ENCODE measurements around the gene ARHGAP18. TPM values are rescaled to one million over a fixed set of nuclear protein-coding genes. Genes with fewer than 3 reads are reported as not detected.

Gene ARHGAP18
- total and polyA plus RNA-seq, 2 of the 13 experiments (the other 11 are each of a cell fraction or from before 2014, with no cell fraction given), result 58.2 to 115 TPM

GRCh38 chr6:129697788-129698187 is 12.2 kb downstream of the ARHGAP18 start:
- Histone ChIP-seq H3K4me3 (replicated peaks in 1 of 3; ENCODE audit: insufficient read depth in 1 of 3, low read depth in 2 of 3, low read length in 3 of 3) (peak overlapping the region in 1 of 3 experiments; percentile 7; a peak in 2 of 6 replicates), H4K20me1 (ENCODE audit: insufficient read depth, low read length) (no peaks in the 10 kb centered on the region; the same call in 1 of the 2 replicates), H3K36me3 (replicated peaks in 1 of 2; ENCODE audit: control insufficient read depth in 1 of 2, insufficient read depth in 2 of 2, low read length in 2 of 2) (peaks cover 1 to 12% of the 10 kb centered on the region in 2 experiments; a peak in 3 of 5 replicates), H3K9me3 (ENCODE audit: low read length) (no peaks in the 10 kb centered on the region), H2AFZ (ENCODE audit: low read length) (no peak overlapping the region), H3K4me1 (ENCODE audit: insufficient read depth, low read length) (peaks cover 100% of the 10 kb centered on the region), H3K27ac (ENCODE audit: extremely low read length, insufficient read depth, low read length) (peak overlapping the region; percentile 89), H3K79me2 (ENCODE audit: insufficient read depth, low read length) (peaks cover 90% of the 10 kb centered on the region), H3K4me2 (ENCODE audit: low read depth, low read length) (peak overlapping the region; percentile 76; the same call in 1 of the 2 replicates), H3K9ac (ENCODE audit: insufficient read depth, low read depth, low read length) (0 out of 2 replicates have a peak overlapping the region, but pooled peaks have one; percentile 4), H3K27me3 (ENCODE audit: control insufficient read depth in 1 of 2, insufficient read depth in 2 of 2, low read length in 2 of 2) (no peaks in the 10 kb centered on the region)
- ATAC-seq (no peak), DNase-seq (ENCODE audit: low spot score) (no peak), FAIRE-seq (no peak)
- ChIA-PET POLR2A (interaction anchor here (4.8 kb wide), 1 partner anchor 11 kb away, joined by 96 read pairs; the partner anchor contains the start of gene ARHGAP18), CTCF (ENCODE audit: low intra/inter-chr PET ratio, low total read pairs) (no interaction called here)
- intact Hi-C loops (cut with micrococcal nuclease; ENCODE audit: unreplicated experiment), result no loop called here
- in situ Hi-C loops (cut with HindIII; ENCODE audit: extremely low pct_ligation_motif_present, low pct_unique_long_range_greater_than_20kb), result no loop called here
- BruUV-seq (replicated peaks), result no TSS peak
- WGBS (ENCODE audit: low lambda C conversion rate), result 98% methylated on average over 2 of the region's 2 CpGs
- TF ChIP-seq ZNF549 (CRISPR knock-in tag; IDR thresholded peaks at IDR 0.05) (0 out of 2 replicates have a peak, but pooled peaks have one; percentile 4), SOX6 (IDR thresholded peaks at IDR 0.05) (no peak), SOX6 (CRISPR knock-in tag; IDR thresholded peaks at IDR 0.05) (no peak)

DNA sequence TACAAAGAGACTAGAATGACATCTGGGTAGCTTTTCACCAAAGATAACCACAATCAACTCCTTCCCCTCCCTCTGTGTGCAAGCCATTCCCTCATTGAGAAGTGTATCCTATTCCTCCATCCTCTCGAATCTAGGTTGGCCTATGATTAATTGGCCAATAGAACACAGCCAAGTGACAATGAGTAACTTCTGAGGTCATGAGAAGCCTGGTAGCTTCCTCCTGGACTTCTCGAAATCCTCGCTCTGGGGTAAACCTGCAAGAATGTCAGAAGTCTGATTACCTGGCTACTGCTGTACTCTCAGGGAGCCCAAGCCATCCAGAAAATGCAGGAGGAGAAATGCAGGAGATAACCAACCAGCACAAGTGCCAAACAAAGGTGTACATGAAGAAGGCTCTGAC is 13.1 kb downstream of the ARHGAP18 start:
- ChIA-PET POLR2A (interaction anchor here (2.0 to 4.8 kb wide), 3 partner anchors 12 to 20 kb away, joined by 9 to 96 read pairs (median 14); partner anchors contain the start of gene ARHGAP18), CTCF (ENCODE audit: low intra/inter-chr PET ratio, low total read pairs) (no interaction called here)
- peak overlapping the region; percentile 56 for H3K9ac ChIP-seq (ENCODE audit: insufficient read depth, low read depth, low read length)
- H3K4me3 ChIP-seq (replicated peaks in 1 of 3; ENCODE audit: insufficient read depth in 1 of 3, low read depth in 2 of 3, low read length in 3 of 3), result peak overlapping the region; percentile 21 to 44 (median 43); a peak in 5 of 6 replicates
- DNase-seq (ENCODE audit: low spot score), result no peak
- H2AFZ ChIP-seq (ENCODE audit: low read length), result no peak overlapping the region
- ATAC-seq, result no peak
- no peaks in the 10 kb centered on the region for H3K27me3 ChIP-seq (ENCODE audit: control insufficient read depth in 1 of 2, insufficient read depth in 2 of 2, low read length in 2 of 2)
- in situ Hi-C loops (cut with HindIII; ENCODE audit: extremely low pct_ligation_motif_present, low pct_unique_long_range_greater_than_20kb), result no loop called here
- H3K27ac ChIP-seq (ENCODE audit: extremely low read length, insufficient read depth, low read length), result peak overlapping the region; percentile 89
- no TSS peak for BruUV-seq (replicated peaks)
- peaks cover 90% of the 10 kb centered on the region for H3K79me2 ChIP-seq (ENCODE audit: insufficient read depth, low read length)
- 74% methylated on average over 3 of the region's 3 CpGs for WGBS (ENCODE audit: low lambda C conversion rate)
- no peak for FAIRE-seq
- peaks cover 1 to 6% of the 10 kb centered on the region in 2 experiments; a peak in 2 of 5 replicates for H3K36me3 ChIP-seq (replicated peaks in 1 of 2; ENCODE audit: control insufficient read depth in 1 of 2, insufficient read depth in 2 of 2, low read length in 2 of 2)
- intact Hi-C loops (cut with micrococcal nuclease; ENCODE audit: unreplicated experiment), result no loop called here
- H3K4me1 ChIP-seq (ENCODE audit: insufficient read depth, low read length), result peaks cover 100% of the 10 kb centered on the region
- peak overlapping the region; percentile 76 for H3K4me2 ChIP-seq (ENCODE audit: low read depth, low read length)
- H4K20me1 ChIP-seq (ENCODE audit: insufficient read depth, low read length), result no peaks in the 10 kb centered on the region
- no peaks in the 10 kb centered on the region for H3K9me3 ChIP-seq (ENCODE audit: low read length)
- TF ChIP-seq ZC3H4 (CRISPR knock-in tag; IDR thresholded peaks at IDR 0.05; ENCODE audit: borderline replicate concordance), result no peak
- no peak for TF ChIP-seq ZNF354B (CRISPR knock-in tag; IDR thresholded peaks at IDR 0.05)
- 0 out of 2 replicates have a peak, but pooled peaks have one; percentile 37 for TF ChIP-seq AKAP8 (CRISPR knock-in tag; IDR thresholded peaks at IDR 0.05)
- TF ChIP-seq, protein P1, sequence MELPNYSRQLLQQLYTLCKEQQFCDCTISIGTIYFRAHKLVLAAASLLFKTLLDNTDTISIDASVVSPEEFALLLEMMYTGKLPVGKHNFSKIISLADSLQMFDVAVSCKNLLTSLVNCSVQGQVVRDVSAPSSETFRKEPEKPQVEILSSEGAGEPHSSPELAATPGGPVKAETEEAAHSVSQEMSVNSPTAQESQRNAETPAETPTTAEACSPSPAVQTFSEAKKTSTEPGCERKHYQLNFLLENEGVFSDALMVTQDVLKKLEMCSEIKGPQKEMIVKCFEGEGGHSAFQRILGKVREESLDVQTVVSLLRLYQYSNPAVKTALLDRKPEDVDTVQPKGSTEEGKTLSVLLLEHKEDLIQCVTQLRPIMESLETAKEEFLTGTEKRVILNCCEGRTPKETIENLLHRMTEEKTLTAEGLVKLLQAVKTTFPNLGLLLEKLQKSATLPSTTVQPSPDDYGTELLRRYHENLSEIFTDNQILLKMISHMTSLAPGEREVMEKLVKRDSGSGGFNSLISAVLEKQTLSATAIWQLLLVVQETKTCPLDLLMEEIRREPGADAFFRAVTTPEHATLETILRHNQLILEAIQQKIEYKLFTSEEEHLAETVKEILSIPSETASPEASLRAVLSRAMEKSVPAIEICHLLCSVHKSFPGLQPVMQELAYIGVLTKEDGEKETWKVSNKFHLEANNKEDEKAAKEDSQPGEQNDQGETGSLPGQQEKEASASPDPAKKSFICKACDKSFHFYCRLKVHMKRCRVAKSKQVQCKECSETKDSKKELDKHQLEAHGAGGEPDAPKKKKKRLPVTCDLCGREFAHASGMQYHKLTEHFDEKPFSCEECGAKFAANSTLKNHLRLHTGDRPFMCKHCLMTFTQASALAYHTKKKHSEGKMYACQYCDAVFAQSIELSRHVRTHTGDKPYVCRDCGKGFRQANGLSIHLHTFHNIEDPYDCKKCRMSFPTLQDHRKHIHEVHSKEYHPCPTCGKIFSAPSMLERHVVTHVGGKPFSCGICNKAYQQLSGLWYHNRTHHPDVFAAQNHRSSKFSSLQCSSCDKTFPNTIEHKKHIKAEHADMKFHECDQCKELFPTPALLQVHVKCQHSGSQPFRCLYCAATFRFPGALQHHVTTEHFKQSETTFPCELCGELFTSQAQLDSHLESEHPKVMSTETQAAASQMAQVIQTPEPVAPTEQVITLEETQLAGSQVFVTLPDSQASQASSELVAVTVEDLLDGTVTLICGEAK (IDR thresholded peaks at IDR 0.05), result no peak
- TF ChIP-seq, protein P1 (CRISPR knock-in tag; IDR thresholded peaks at IDR 0.05), result no peak
- TF ChIP-seq ATRX (CRISPR knock-in tag; IDR thresholded peaks at IDR 0.05; ENCODE audit: borderline replicate concordance), result no peak
- TF ChIP-seq KLF16 (CRISPR knock-in tag; IDR thresholded peaks at IDR 0.05), result no peak
